Measurements from ENCODE around the gene LGALS1. TPM values are rescaled to one million over a fixed set of nuclear protein-coding genes. Genes with fewer than 3 reads are reported as not detected.

Gene LGALS1
- total and polyA plus RNA-seq, 12 donors = 190 to 4,628 (median 918) TPM

DNA sequence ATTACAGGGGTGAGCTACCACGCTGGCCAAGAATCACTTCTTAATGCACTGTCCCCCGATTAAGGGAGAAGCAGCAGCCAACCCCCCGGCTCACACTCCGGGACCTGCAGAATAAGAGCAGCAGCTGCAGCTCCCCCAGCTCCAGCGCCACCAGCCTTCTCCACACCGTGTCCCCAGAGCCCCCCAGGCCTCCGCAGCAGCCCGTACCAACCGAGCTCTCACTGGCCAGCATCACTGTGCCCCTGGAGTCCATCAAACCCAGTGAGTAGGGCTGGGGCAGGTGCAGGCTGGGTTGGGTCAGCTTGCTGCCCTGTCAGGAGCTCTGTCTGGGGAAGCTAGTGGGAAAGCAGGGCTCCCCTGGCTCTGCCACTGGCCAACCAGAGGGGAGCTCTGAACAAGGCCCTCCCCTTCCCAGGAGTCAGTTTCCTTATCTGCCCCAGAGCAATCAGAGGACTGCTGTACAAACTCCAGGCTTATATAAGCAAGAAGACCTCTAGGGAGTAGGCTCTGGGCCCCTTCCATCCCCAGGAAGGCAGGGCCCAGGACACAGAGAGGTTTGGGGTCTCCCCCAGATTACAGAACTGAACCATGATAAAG lies 44.5 kb upstream of the LGALS1 start:
- no peaks in the 10 kb centered on the region for H3K27me3 ChIP-seq
- H3K4me1 ChIP-seq (replicated peaks in 1 of 2) = peaks cover 18 to 42% of the 10 kb centered on the region in 2 donors
- H3K9me3 ChIP-seq (replicated peaks in 1 of 3) = no peaks in the 10 kb centered on the region
- intact Hi-C loops (cut with DNase I) = no loop called here
- H3K4me3 ChIP-seq = no peak overlapping the region
- peak overlapping the region in 2 of 5 donors; percentile 81 to 92 for H3K27ac ChIP-seq
- peak in 1 of 7 donors; percentile 73 for DNase-seq
- WGBS, 4 donors = 93 to 98% (median 95%) methylated on average over 8 to 9 of the region's 9 CpGs
- TF ChIP-seq POLR2A (IDR thresholded peaks at IDR 0.05) = no peak
- TF ChIP-seq, protein P1, sequence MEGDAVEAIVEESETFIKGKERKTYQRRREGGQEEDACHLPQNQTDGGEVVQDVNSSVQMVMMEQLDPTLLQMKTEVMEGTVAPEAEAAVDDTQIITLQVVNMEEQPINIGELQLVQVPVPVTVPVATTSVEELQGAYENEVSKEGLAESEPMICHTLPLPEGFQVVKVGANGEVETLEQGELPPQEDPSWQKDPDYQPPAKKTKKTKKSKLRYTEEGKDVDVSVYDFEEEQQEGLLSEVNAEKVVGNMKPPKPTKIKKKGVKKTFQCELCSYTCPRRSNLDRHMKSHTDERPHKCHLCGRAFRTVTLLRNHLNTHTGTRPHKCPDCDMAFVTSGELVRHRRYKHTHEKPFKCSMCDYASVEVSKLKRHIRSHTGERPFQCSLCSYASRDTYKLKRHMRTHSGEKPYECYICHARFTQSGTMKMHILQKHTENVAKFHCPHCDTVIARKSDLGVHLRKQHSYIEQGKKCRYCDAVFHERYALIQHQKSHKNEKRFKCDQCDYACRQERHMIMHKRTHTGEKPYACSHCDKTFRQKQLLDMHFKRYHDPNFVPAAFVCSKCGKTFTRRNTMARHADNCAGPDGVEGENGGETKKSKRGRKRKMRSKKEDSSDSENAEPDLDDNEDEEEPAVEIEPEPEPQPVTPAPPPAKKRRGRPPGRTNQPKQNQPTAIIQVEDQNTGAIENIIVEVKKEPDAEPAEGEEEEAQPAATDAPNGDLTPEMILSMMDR (IDR thresholded peaks at IDR 0.05) = no peak
- H3K36me3 ChIP-seq (replicated peaks in 1 of 2) = peaks cover 0 to 25% of the 10 kb centered on the region in 2 donors

GRCh38 chr22:37631448-37632173 lies 43.8 kb upstream of the LGALS1 start:
- H3K27me3 ChIP-seq = no peaks in the 10 kb centered on the region
- H3K36me3 ChIP-seq (replicated peaks in 1 of 2) = peaks cover 0 to 25% of the 10 kb centered on the region in 2 donors
- no peaks in the 10 kb centered on the region for H3K9me3 ChIP-seq (replicated peaks in 1 of 3)
- no peak for DNase-seq
- no peak for TF ChIP-seq POLR2A (IDR thresholded peaks at IDR 0.05)
- TF ChIP-seq, protein P1 (IDR thresholded peaks at IDR 0.05) = no peak
- H3K27ac ChIP-seq = peak overlapping the region in 2 of 5 donors; percentile 81 to 92
- H3K4me3 ChIP-seq = no peak overlapping the region
- 82 to 92% (median 85%) methylated on average over 9 to 19 of the region's 19 CpGs for WGBS, 4 donors
- intact Hi-C loops (cut with DNase I) = no loop called here
- peaks cover 18 to 40% of the 10 kb centered on the region in 2 donors for H3K4me1 ChIP-seq (replicated peaks in 1 of 2)

DNA sequence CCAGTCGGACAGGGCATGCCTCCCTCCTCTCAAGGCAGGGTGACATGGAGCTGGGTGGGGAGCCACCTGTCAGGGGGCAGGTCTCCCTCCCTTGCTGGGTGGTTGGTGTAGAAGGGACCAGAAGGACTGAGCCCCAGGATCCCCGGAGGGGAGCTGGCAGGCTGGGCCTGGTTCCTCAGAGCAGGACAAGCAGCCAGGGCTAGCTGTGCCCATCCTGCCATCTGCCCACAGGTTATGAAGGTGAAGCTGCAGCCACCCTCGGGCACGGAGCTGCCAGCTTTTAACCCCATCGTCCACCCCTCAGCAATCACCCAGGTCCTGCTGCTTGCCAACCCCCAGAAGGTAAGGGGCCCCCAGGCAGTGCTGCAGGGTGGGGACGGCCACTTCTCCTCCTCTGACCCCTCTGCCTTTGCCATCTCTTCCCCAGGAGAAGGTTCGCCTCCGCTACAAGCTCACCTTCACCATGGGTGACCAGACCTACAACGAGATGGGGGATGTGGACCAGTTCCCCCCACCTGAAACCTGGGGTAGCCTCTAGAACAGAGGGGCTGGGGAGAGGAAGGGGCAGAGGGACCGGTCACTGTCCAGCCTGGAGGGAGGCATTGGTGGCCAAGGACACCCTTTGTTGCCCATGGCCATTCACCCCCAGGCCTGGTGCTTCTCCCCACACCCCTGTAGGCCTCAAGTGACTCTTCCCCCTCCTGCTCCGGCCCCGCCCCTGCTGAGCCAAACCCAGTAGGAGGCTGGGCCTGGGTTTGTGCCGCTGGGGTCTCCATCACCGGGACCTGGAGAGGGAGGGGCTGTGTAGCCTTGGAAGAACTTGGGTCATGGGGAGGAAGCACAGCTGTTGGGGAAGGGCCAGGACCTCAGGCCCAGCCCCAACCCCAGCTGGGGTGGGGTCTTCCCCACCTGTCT lies 43.0 kb upstream of the LGALS1 start:
- peak overlapping the region in 4 of 5 donors; percentile 63 to 92 (median 78) for H3K27ac ChIP-seq
- WGBS, 4 donors = 66 to 90% (median 74%) methylated on average over 2 to 14 of the region's 14 CpGs
- no peak overlapping the region for H3K4me3 ChIP-seq
- DNase-seq = no peak
- peaks cover 18 to 32% of the 10 kb centered on the region in 2 donors for H3K4me1 ChIP-seq (replicated peaks in 1 of 2)
- intact Hi-C loops (cut with DNase I) = no loop called here
- H3K9me3 ChIP-seq (replicated peaks in 1 of 3) = no peaks in the 10 kb centered on the region
- H3K27me3 ChIP-seq = no peaks in the 10 kb centered on the region
- TF ChIP-seq, protein P1 (IDR thresholded peaks at IDR 0.05) = no peak
- no peak for TF ChIP-seq POLR2A (IDR thresholded peaks at IDR 0.05)
- H3K36me3 ChIP-seq (replicated peaks in 1 of 2) = peaks cover 0 to 25% of the 10 kb centered on the region in 2 donors

Measured in adrenal gland (tissue), 12 donors.